NB4 (cell line): Measurements from ENCODE around the gene WNT3.

Experiments used
- DNase-seq: peaks from one replicate; pipeline ENCODE4 v3.0.0; 2010; ENCODE audit warnings: low read depth
- H3K4me3 ChIP-seq: one replicate; pipeline ENCODE4 v1.5.1; 2011; ENCODE audit warnings: mild to moderate bottlenecking, low read depth, low read length, moderate library complexity
- MYC ChIP-seq: IDR thresholded peaks from 2 replicates; pipeline ENCODE4 v1.6.1; 2011; ENCODE audit warnings: low read depth, low read length
- POLR2A ChIP-seq: IDR thresholded peaks from 2 replicates; pipeline ENCODE4 v1.6.1; 2011; ENCODE audit warnings: mild to moderate bottlenecking; ENCODE audit not compliant: insufficient read length; ENCODE audit errors: extremely low read depth
- TF ChIP-seq, protein P1 (sequence below): IDR thresholded peaks from 2 replicates; pipeline ENCODE4 v1.6.1; 2011; ENCODE audit warnings: low read depth, low read length
- TF ChIP-seq, protein P2 (sequence below): IDR thresholded peaks from one replicate; pipeline ENCODE4 v1.5.1; 2012; ENCODE audit warnings: low read depth, low read length

WNT3 gene

DNA sequence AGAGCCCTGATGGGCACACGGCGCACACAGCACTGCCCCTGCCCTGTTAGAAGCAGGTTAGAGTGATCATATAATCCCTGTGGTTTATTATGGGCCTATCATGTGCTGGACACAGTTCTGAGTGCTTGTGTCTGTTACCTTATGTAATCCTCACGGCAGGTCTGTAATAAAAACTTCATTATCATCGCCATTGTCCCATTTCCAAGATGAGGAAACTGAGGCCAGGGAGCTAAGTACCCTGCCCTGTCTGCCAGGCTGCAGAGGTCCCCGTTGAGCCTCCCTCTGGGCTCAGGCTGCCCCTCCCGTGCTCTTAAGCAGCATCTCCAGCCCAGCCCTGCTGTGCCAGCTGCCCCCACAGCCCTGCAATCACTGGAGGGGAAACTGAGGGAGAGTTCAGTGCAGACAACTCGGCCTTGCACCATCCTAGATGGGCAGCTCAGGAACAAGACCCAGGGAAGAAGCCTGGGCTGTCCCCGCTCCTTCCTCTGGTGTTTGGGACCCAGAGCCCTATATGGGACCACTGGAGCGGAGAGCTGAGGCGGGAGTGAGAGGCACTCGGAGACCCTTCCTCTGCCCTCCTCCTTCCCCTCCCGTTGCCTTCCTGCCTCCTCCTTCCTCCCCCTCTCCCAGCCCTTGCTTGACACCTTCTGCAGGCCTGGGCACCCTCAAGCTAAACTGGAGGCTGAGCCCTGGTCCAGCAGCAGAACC is 42.0 kb downstream of the WNT3 start:
- no peak overlapping the region for H3K4me3 ChIP-seq
- no peak for DNase-seq
- TF ChIP-seq, protein P1, sequence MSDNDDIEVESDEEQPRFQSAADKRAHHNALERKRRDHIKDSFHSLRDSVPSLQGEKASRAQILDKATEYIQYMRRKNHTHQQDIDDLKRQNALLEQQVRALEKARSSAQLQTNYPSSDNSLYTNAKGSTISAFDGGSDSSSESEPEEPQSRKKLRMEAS = no peak
- TF ChIP-seq, protein P2, sequence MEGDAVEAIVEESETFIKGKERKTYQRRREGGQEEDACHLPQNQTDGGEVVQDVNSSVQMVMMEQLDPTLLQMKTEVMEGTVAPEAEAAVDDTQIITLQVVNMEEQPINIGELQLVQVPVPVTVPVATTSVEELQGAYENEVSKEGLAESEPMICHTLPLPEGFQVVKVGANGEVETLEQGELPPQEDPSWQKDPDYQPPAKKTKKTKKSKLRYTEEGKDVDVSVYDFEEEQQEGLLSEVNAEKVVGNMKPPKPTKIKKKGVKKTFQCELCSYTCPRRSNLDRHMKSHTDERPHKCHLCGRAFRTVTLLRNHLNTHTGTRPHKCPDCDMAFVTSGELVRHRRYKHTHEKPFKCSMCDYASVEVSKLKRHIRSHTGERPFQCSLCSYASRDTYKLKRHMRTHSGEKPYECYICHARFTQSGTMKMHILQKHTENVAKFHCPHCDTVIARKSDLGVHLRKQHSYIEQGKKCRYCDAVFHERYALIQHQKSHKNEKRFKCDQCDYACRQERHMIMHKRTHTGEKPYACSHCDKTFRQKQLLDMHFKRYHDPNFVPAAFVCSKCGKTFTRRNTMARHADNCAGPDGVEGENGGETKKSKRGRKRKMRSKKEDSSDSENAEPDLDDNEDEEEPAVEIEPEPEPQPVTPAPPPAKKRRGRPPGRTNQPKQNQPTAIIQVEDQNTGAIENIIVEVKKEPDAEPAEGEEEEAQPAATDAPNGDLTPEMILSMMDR = no peak
- TF ChIP-seq POLR2A (no peak), MYC (no peak)

DNA sequence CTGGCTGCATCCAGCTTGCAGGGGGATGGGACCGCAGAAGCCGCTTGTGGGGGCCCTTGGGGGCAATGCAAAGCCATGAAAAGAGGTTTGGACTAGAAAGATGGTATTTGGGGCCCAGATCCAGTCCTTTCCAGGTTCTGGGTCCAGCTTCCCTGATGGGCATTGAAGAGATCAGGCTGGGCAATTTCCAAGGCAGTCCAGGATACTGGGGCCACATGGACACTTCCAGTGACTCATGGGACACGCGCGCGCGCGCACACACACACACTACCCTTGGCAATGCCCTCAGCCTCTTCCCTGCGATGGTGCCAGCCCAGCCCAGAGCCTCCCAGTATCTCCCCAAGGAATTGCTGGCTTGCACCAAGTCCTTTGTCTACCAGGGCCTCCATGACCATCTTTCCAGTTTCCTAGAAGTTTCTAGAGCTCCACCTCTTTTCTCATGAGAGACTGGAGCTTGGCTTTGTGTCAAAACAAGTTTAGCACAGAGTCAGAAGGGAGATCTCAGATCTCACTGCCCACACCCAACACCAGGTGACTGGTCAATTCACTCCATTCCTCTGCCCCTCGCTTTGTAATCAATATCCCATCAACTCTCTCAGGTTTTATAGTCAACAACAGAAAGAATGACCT is 44.3 kb downstream of the WNT3 start:
- no peak for TF ChIP-seq POLR2A
- TF ChIP-seq MYC = no peak
- TF ChIP-seq, protein P2 = no peak
- TF ChIP-seq, protein P1 = no peak
- no peak for DNase-seq

DNA sequence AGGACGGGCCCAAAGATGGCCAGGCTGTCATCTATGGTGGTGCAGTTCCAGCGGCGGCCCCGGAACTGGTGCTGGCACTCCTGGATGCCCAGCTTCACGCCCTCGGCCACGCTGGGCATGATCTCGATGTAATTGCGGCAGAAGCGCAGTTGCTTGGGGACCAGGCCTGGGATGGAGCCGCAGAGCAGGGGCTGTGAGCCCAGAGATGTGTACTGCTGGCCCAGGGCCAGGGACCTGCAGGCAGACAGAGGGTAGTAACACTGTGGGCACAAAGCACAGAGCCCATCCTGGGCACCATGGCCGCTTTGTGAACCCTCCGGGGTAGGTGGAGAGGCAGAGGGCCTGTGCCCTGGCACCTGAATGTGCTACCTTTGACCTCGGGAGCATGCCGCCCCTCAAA is 44.8 kb downstream of the WNT3 start:
- H3K4me3 ChIP-seq = no peak overlapping the region
- DNase-seq = no peak
- TF ChIP-seq, protein P2 = no peak
- TF ChIP-seq MYC = no peak

More for the DNA sequence above, 44.3 kb downstream of the WNT3 start:
- H3K4me3 ChIP-seq = no peak overlapping the region

DNA sequence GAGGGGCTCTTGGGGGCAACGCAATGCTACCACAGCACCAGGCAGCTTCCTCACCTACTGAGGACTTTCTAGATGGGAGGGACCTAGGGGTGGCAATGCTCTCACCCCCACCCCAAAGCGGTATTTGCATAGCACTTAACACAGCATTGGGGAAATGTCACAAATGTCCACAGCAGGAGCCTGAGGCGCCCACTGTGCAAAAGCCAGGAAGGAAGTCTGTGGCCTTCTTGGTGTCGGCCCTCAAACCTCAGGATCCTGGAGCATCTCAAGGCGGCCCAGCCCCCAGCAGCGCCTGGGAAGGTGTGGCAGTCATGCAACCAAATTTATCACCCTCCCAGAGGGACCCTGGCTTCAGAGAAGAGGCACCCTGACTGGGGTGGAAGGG is 45.3 kb downstream of the WNT3 start:
- peak; percentile 83 for DNase-seq
- H3K4me3 ChIP-seq = no peak overlapping the region
- no peak for TF ChIP-seq MYC
- TF ChIP-seq, protein P1 = no peak
- TF ChIP-seq, protein P2 = no peak
- TF ChIP-seq POLR2A = no peak

DNA sequence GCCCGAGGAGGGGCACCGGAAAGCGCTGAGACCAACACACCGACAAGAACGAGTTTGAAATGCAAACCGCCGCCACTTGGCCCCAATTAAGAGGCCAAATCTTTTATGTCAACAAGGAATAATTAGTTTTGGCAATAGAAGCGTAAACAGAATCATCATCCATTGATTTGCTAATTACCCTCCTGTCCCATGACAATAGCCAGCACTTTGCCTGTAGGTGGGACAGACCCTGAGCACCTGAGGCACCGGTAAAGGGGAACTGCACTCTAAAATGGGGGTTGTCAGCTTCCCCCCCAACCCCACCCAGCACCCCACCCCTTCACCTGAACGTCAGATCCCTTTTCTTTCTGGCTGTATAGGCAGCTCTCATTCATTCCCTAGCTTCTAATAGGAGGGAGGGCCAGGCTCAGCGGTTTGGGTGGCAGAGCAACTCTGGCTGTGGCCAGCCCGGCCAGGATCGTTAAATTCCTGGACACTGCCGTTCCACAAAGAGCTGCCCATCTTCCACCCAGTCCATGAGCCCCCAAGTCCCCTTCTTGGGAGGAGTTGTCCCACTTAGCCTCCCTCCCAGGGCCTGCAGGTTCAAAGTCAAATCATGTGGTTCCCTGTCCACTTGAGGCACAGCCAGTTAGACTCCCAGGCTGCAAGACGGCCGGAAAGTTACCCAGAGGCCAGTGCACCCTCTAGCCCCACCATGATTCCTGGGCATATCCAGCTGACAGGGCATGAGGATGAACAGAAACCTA is 45.8 kb downstream of the WNT3 start:
- H3K4me3 ChIP-seq = no peak overlapping the region
- no peak for DNase-seq
- TF ChIP-seq, protein P1 = no peak
- TF ChIP-seq MYC = no peak; the same call in 1 of the 2 replicates
- TF ChIP-seq, protein P2 = no peak
- no peak for TF ChIP-seq POLR2A
